ENCODE results near the gene AWAT1.

- TF ChIP-seq EZH2 (IDR thresholded peaks at IDR 0.05; ENCODE audit: low read length, unreplicated experiment) (no peak), CTCF (conservative IDR thresholded peaks at IDR 0.05; ENCODE audit: low read depth, low read length) (peak; percentile 80)
Observed at GRCh38 chrX:70262952-70263567, 28.6 kb downstream of the AWAT1 start.

Measured in PC-3 (cell line).